Adipocyte (in vitro differentiated cells): ENCODE measurements around the gene CDH9.

Experiments
- DNase-seq: peaks from one replicate; pipeline ENCODE4 v3.0.0-alpha.2; 2015; ENCODE audit warnings: low read depth
- H3K27me3 ChIP-seq: replicated peaks from 2 replicates; pipeline ENCODE4 v1.7.0; 2013; ENCODE audit warnings: mild to moderate bottlenecking, low read length, moderate library complexity; ENCODE audit not compliant: control insufficient read depth, insufficient read depth
- H3K36me3 ChIP-seq: 2 replicates; pipeline ENCODE4 v1.7.0; 2013; ENCODE audit warnings: low read length, mild to moderate bottlenecking, moderate library complexity; ENCODE audit not compliant: control insufficient read depth, insufficient read depth, severe bottlenecking
- H3K4me1 ChIP-seq: 2 replicates; pipeline ENCODE4 v1.7.0; 2013; ENCODE audit warnings: mild to moderate bottlenecking, low read length, moderate library complexity; ENCODE audit not compliant: control insufficient read depth, insufficient read depth
- H3K4me3 ChIP-seq: 2 replicates; pipeline ENCODE4 v1.7.0; 2013; ENCODE audit warnings: mild to moderate bottlenecking, low read length, moderate library complexity
- H3K9ac ChIP-seq: 2 replicates; pipeline ENCODE4 v1.7.0; 2013; ENCODE audit warnings: mild to moderate bottlenecking, low read length, moderate library complexity
- H3K9me3 ChIP-seq: 2 replicates; pipeline ENCODE4 v1.7.0; 2013; ENCODE audit warnings: mild to moderate bottlenecking, low read length, moderate library complexity; ENCODE audit not compliant: control insufficient read depth

CDH9 gene, protein sequence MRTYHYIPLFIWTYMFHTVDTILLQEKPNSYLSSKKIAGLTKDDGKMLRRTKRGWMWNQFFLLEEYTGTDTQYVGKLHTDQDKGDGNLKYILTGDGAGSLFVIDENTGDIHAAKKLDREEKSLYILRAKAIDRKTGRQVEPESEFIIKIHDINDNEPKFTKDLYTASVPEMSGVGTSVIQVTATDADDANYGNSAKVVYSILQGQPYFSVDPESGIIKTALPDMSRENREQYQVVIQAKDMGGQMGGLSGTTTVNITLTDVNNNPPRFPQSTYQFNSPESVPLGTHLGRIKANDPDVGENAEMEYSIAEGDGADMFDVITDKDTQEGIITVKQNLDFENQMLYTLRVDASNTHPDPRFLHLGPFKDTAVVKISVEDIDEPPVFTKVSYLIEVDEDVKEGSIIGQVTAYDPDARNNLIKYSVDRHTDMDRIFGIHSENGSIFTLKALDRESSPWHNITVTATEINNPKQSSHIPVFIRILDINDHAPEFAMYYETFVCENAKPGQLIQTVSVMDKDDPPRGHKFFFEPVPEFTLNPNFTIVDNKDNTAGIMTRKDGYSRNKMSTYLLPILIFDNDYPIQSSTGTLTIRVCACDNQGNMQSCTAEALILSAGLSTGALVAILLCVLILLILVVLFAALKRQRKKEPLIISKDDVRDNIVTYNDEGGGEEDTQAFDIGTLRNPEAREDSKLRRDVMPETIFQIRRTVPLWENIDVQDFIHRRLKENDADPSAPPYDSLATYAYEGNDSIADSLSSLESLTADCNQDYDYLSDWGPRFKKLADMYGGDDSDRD

GRCh38 chr5:27038476-27038875, at the start of gene CDH9:
CDH9 (minus strand) TSS chr5:27038586; CDS start chr5:26988333, 50,253 bp downstream.
- Histone ChIP-seq H3K4me1 (no peaks in the 10 kb centered on the region), H3K9ac (no peak within 1 kb of the TSS), H3K4me3 (peak within 1 kb of the TSS; percentile 38), H3K9me3 (no peaks in the 10 kb centered on the region), H3K27me3 (no peaks in the 10 kb centered on the region), H3K36me3 (no peaks in the 10 kb centered on the region)
- no peak for DNase-seq

DNA sequence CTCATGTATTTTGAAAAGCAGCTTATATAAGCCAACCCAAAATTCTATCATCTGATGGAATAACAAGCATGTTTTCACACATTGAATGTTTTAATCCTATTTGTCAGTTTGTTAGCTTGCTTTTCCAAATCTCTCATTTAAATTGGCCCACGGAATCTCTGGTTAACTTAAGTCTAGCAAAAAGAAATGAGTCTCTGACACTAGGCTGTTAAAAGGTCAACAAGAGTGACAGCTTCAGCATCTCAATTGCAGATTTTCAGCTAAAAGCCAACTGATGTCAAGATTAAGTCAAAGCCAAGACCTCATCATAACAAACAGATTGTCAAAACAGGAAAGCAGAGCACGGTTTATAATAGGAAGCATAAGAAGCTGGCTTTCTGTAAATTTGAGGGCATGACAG, 49.4 kb upstream of the CDH9 start:
- DNase-seq, result no peak
- H3K9me3 ChIP-seq, result no peaks in the 10 kb centered on the region
- no peaks in the 10 kb centered on the region for H3K36me3 ChIP-seq
- no peak overlapping the region for H3K9ac ChIP-seq
- no peaks in the 10 kb centered on the region for H3K4me1 ChIP-seq
- H3K27me3 ChIP-seq, result no peaks in the 10 kb centered on the region
- no peak overlapping the region for H3K4me3 ChIP-seq

DNA sequence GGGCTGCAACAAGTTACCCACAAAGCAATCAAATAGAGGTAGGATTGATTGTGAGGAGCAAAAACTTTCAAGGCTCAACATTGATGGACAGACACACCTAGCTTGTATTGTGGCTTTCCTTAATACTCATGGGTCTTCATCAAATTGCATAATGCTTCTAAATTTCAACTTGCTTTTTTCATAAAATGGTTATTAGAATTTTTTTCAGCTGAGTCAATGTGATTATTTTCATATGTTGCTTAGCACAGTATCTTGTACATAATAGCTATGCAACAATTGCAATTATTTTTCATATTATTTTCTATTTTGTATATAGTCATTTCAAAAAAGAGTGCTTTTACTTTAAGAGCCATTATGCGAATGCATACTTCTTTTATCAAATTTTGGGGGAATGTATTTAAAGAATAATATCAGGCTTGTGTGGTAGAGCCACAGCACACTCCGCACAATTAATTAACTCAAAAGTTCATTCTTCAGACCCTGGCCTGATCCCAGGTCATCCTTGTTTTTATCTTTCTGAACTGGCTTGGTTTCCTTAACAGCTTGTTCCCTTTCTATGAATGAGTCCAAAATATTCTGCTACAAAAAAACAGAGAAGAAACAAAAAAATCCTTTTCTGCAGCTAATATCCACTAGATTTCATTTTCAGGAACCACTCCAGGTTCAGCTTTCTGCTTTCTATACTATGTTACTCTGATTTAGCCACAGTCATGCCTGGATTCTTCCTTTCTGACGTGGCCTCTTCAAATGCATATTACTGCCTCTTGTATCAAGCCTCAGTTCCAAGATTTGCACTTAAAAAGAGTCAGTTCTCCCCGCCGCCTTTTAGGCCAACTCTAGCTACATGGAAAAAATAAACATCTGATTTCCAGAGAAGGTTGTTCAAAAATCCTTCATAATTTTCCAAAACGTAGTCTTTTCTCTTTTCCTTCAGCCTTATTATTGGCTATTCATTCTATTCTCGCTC, 45.3 kb upstream of the CDH9 start:
- H3K4me1 ChIP-seq, result no peaks in the 10 kb centered on the region
- H3K9me3 ChIP-seq, result no peaks in the 10 kb centered on the region
- H3K27me3 ChIP-seq, result no peaks in the 10 kb centered on the region
- DNase-seq, result no peak
- H3K9ac ChIP-seq, result no peak overlapping the region
- H3K4me3 ChIP-seq, result no peak overlapping the region
- no peaks in the 10 kb centered on the region for H3K36me3 ChIP-seq

- Histone ChIP-seq H3K4me3 (no peak overlapping the region), H3K9ac (no peak overlapping the region), H3K9me3 (peaks cover 8% of the 10 kb centered on the region), H3K27me3 (no peaks in the 10 kb centered on the region), H3K36me3 (no peaks in the 10 kb centered on the region), H3K4me1 (no peaks in the 10 kb centered on the region)
- DNase-seq, result no peak
Measured at GRCh38 chr5:27080147-27080546, 41.8 kb upstream of the CDH9 start.

DNA sequence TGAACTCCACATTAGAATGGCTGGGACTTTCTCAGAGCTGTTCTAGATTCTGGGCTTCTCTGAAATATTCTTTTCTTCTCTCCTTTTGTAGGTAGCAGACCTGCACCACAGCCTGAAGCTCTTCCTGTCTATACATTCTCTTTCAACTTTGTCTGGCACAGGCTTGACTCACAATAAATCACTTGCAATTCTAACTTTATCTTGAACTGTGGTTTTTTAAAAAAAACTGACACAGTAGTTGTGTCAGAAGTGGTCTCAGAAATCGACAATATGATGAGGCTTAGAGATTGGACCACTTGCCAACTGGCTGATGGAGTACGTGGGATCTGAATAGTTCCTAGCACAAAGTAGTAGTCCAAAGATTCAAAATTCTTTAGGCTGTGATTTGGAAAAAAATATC, 24.1 kb upstream of the CDH9 start:
- no peak for DNase-seq
- Histone ChIP-seq H3K4me1 (no peaks in the 10 kb centered on the region), H3K9ac (no peak overlapping the region), H3K9me3 (peaks cover 3% of the 10 kb centered on the region), H3K36me3 (no peaks in the 10 kb centered on the region), H3K4me3 (no peak overlapping the region), H3K27me3 (no peaks in the 10 kb centered on the region)

- Histone ChIP-seq H3K27me3 (no peaks in the 10 kb centered on the region), H3K4me3 (no peak overlapping the region), H3K9ac (no peak overlapping the region), H3K9me3 (no peaks in the 10 kb centered on the region), H3K4me1 (no peaks in the 10 kb centered on the region), H3K36me3 (no peaks in the 10 kb centered on the region)
- no peak for DNase-seq
Measured at GRCh38 chr5:27048510-27048909, 10.1 kb upstream of the CDH9 start.

DNA sequence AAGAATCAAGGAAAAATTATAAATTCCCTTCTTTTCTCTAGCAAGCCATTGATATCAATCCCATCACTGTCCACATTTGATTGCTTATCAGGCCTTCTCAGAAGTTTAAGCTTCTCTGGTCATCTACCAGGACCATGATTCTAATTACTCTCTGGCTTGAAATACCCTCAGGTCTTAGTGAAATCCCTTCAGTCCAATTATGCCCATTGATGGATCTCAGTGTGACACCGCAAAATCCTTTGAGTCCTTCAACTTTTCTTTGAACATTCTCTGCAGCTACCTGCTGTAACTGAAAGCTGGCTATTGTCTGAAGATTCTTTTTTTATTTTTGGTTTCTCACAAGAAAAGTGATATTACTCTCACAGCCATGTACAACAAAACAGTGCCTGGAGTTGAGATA, 3.0 kb upstream of the CDH9 start:
- Histone ChIP-seq H3K9ac (no peak overlapping the region), H3K4me3 (no peak overlapping the region), H3K27me3 (no peaks in the 10 kb centered on the region), H3K4me1 (no peaks in the 10 kb centered on the region), H3K36me3 (no peaks in the 10 kb centered on the region), H3K9me3 (no peaks in the 10 kb centered on the region)
- no peak for DNase-seq

- H3K36me3 ChIP-seq, result no peaks in the 10 kb centered on the region
- no peak overlapping the region for H3K4me3 ChIP-seq
- no peaks in the 10 kb centered on the region for H3K9me3 ChIP-seq
- no peak overlapping the region for H3K9ac ChIP-seq
- no peaks in the 10 kb centered on the region for H3K27me3 ChIP-seq
- H3K4me1 ChIP-seq, result no peaks in the 10 kb centered on the region
- DNase-seq, result no peak
Measured at GRCh38 chr5:27034565-27034964, 3.8 kb downstream of the CDH9 start.

GRCh38 chr5:27026801-27027200, 11.6 kb downstream of the CDH9 start:
- DNase-seq, result no peak
- Histone ChIP-seq H3K9me3 (no peaks in the 10 kb centered on the region), H3K9ac (no peak overlapping the region), H3K27me3 (no peaks in the 10 kb centered on the region), H3K4me3 (no peak overlapping the region), H3K4me1 (no peaks in the 10 kb centered on the region), H3K36me3 (no peaks in the 10 kb centered on the region)

- H3K4me3 ChIP-seq, result no peak overlapping the region
- no peak for DNase-seq
- H3K4me1 ChIP-seq, result no peaks in the 10 kb centered on the region
- no peaks in the 10 kb centered on the region for H3K27me3 ChIP-seq
- H3K36me3 ChIP-seq, result no peaks in the 10 kb centered on the region
- no peak overlapping the region for H3K9ac ChIP-seq
- H3K9me3 ChIP-seq, result no peaks in the 10 kb centered on the region
Measured at GRCh38 chr5:27026063-27026462, 12.3 kb downstream of the CDH9 start.

GRCh38 chr5:27021471-27021870, 16.9 kb downstream of the CDH9 start:
- H3K36me3 ChIP-seq, result no peaks in the 10 kb centered on the region
- H3K9me3 ChIP-seq, result no peaks in the 10 kb centered on the region
- no peaks in the 10 kb centered on the region for H3K27me3 ChIP-seq
- DNase-seq, result no peak
- H3K4me1 ChIP-seq, result no peaks in the 10 kb centered on the region
- H3K4me3 ChIP-seq, result no peak overlapping the region
- H3K9ac ChIP-seq, result no peak overlapping the region
